ENCODE measurements around the gene THSD4.

GRCh38 chr15:71437404-71437803 lies 322.1 kb downstream of the THSD4 start:
- TF ChIP-seq RAD21 (conservative IDR thresholded peaks at IDR 0.05 in 1 of 2, IDR thresholded peaks at IDR 0.05 in 1 of 2) (no peak), SMC3 (IDR thresholded peaks at IDR 0.05) (no peak), TP53 (CRISPR knock-in tag; IDR thresholded peaks at IDR 0.05) (no peak)

Data from A549 (cell line).